GM10266 (cell line): Measurements from ENCODE around the gene PEX11G.
"Not testable (repeated sequence)": the region's sequence is repeated elsewhere in the genome, so short reads cannot be mapped to it uniquely, and the experiment has no call there.

ENCODE experiments used
- DNase-seq: peaks from one replicate; pipeline ENCODE4 v3.0.0; 2012; ENCODE audit errors: extremely low spot score
- TF ChIP-seq, protein P1 (sequence below): IDR thresholded peaks from 2 replicates; pipeline ENCODE4 v1.5.1; 2012; ENCODE audit warnings: mild to moderate bottlenecking, low read depth; ENCODE audit not compliant: control insufficient read depth, insufficient read depth; ENCODE audit errors: missing control alignments

The PEX11G gene

DNA sequence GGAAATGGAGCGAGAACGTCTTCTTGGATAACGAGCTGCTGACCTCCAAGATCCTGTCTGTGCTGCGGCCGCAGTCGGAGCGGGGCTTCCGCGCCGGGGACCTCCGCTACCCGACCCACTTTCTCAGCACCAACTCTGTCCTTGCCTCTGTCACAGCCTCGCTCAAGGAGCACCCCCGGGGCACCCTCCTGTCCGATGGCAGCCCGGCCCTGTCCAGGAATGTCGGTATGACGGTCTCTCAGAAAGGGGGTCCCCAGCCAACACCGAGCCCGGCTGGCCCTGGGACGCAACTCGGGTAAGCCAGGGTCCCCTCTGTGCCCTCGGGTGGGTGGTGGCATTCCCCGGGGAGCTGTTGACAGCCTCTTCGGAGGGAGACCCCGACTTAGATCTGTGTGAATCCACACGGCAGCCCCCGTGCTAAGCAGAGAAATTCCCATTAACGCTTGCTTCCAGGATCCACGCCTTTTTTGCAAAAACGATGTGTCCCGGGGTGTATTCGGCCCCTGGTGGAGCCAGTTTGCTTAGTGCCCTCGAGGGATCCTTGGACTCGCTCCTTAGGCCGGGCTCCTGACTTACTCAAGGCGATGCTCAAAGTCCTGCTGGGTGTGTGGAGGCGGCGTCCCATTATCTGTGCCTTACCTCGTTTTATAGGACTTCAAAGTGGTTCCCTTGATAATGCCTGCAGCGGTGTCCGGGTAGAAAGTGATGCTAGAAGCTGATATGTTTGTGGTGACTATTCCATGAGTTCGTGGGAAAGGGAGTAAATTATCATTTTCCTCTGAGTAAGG, 48.5 kb downstream of the PEX11G start:
- no peak for DNase-seq
- TF ChIP-seq, protein P1, sequence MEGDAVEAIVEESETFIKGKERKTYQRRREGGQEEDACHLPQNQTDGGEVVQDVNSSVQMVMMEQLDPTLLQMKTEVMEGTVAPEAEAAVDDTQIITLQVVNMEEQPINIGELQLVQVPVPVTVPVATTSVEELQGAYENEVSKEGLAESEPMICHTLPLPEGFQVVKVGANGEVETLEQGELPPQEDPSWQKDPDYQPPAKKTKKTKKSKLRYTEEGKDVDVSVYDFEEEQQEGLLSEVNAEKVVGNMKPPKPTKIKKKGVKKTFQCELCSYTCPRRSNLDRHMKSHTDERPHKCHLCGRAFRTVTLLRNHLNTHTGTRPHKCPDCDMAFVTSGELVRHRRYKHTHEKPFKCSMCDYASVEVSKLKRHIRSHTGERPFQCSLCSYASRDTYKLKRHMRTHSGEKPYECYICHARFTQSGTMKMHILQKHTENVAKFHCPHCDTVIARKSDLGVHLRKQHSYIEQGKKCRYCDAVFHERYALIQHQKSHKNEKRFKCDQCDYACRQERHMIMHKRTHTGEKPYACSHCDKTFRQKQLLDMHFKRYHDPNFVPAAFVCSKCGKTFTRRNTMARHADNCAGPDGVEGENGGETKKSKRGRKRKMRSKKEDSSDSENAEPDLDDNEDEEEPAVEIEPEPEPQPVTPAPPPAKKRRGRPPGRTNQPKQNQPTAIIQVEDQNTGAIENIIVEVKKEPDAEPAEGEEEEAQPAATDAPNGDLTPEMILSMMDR: no peak

GRCh38 chr19:7435586-7435985, 53.2 kb downstream of the PEX11G start:
- TF ChIP-seq, protein P1: no peak
- no peak for DNase-seq

DNA sequence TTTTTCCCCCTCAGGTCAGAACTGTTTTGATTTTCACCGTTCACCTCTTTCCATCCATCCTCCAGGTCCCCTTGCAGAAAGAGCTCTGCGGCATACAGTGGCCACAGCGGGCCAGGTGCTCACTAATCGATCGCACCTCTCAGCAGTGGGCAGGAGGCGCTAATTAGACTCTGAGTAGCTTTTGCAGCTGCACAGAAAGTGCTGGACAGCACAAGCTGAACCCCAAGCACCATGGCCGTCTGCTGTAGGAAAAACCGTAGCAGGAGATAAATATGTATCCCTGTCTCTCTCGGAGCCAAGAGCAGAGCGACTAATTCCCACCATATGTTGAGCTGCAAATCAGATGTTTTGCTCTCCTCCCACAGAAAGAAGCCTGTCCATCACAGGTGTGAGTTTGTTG, 54.4 kb downstream of the PEX11G start:
- no peak for DNase-seq

DNA sequence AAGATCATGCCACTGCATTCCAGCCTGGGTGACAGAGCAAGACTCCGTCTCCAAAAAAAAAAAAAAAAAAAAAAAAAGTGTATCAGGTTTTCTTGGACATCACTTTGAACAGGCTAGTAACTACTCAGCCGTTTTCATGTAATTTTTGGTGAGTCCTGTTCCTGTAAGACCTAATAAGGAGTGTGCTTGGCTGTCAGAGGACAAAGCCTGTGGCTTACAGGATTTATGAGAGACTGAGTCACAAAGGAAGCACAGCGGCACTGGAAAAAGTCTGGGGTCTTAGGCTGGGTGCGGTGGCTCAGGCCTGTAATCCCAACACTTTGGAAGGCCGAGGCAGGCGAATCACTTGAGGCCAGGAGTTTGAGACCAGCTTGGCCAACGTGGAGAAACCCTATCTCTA, 55.4 kb downstream of the PEX11G start:
- not testable (repeated sequence) for DNase-seq

More for the DNA sequence above, 54.4 kb downstream of the PEX11G start:
- TF ChIP-seq, protein P1: no peak

DNA sequence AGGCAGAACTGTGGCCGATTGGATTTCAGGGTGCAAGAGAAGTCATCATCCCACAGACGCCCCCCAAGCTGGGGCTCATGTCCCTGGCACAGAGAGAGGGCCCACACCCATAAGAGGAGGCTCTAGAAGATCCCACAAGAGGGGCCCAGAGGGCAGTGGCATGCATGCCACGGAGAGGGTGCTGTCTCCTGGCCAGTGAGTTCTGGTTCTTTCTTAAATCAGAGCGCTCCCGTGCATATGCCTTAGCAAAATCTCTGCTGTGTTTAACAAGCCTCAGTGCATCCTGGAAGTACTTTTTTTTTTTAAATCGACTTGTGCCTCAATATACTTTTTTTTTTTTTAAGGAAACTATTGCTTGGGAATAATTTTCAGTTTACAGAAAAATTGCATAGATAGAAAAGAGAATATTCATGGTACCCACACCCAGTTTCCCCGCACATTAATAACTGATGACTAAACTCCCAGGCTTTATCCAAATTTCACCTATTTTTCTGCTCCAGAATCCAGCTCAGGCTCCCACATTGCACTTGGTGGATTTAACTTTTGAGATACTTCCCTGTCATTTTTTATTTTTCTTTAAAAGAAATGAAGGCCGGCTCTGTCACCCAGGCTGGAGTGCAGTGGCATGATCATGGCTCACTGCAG, 59.1 kb downstream of the PEX11G start:
- TF ChIP-seq, protein P1: no peak
- no peak for DNase-seq

DNA sequence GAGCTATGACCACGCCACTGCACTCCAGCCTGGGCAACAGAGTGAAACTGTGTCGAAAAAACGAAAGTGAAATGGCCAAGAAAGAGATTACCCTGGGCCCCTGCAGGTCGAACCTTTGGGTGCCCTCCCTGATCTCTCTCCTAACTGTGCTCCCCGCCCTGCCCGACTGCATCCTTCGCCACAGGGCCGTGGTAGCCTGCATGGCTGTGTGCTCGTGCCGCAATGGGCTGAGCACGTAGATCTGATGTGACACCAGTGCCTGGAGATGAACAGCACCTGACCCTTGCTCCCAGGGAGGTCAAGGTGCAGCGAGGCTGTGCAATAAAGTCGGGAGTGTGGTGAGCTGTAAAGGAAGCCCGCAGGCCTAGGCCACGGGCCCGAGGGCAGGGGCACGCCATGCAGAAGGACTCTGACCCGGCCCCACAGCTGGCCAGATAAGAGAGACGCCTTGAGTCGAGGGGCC, 60.2 kb downstream of the PEX11G start:
- no peak for DNase-seq
- TF ChIP-seq, protein P1: no peak

- DNase-seq: no peak
- TF ChIP-seq, protein P1: no peak
Observed at GRCh38 chr19:7427944-7428343, 60.9 kb downstream of the PEX11G start.
